Transverse colon (tissue), 4 donors: Measurements from ENCODE around the gene MYO16.

Experiments
- POLR2A ChIP-seq: fragments of 450-650 bp; IDR thresholded peaks from one replicate; pipeline ENCODE4 v1.6.1; 2016; ENCODE audit warnings: antibody characterized with exemption, mild to moderate bottlenecking, moderate library complexity
- POLR2AphosphoS5 ChIP-seq, 3 donors: sonication (generic); formaldehyde crosslinking; IDR thresholded peaks; one replicate each; pipeline ENCODE4 v1.6.1; 2016; ENCODE audit warnings: antibody characterized with exemption in 3 of 3
- TF ChIP-seq, protein P1 (sequence below), 5 experiments: fragments of 200-600 bp in 3 of 5; fragments of 450-650 bp in 2 of 5; sonication (generic) in 3 of 5; IDR thresholded peaks; 1 replicate in 2 of 5; 2 replicates in 3 of 5; pipeline ENCODE4 v1.5.1; 2016 to 2017; ENCODE audit warnings: antibody characterized with exemption in 5 of 5, inconsistent platforms in 3 of 5, mild to moderate bottlenecking in 2 of 5, moderate library complexity in 1 of 5

- TF ChIP-seq, protein P1, sequence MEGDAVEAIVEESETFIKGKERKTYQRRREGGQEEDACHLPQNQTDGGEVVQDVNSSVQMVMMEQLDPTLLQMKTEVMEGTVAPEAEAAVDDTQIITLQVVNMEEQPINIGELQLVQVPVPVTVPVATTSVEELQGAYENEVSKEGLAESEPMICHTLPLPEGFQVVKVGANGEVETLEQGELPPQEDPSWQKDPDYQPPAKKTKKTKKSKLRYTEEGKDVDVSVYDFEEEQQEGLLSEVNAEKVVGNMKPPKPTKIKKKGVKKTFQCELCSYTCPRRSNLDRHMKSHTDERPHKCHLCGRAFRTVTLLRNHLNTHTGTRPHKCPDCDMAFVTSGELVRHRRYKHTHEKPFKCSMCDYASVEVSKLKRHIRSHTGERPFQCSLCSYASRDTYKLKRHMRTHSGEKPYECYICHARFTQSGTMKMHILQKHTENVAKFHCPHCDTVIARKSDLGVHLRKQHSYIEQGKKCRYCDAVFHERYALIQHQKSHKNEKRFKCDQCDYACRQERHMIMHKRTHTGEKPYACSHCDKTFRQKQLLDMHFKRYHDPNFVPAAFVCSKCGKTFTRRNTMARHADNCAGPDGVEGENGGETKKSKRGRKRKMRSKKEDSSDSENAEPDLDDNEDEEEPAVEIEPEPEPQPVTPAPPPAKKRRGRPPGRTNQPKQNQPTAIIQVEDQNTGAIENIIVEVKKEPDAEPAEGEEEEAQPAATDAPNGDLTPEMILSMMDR (IDR thresholded peaks at IDR 0.05): no peak
- no peak for TF ChIP-seq POLR2A
- no peak for TF ChIP-seq POLR2AphosphoS5 (IDR thresholded peaks at IDR 0.05)
Observed at GRCh38 chr13:109241160-109241559, 611.7 kb downstream of the MYO16 start.
